SK-N-SH (cell line): ENCODE data around the gene XRCC5. TPM values are rescaled to one million over a fixed set of nuclear protein-coding genes. Genes with fewer than 3 reads are reported as not detected.

Source experiments
- CTCF ChIA-PET: fragments of 300-600, 350-600 bp; formaldehyde crosslinking; extraction: SDS; loops from one replicate; lab custom pipeline; 2021; lab: Yijun Ruan, JAX
- POLR2A ChIA-PET: fragments of 350-600 bp; sonication (Branson Sonifier 250); formaldehyde crosslinking; extraction: SDS; loops from one replicate; lab custom pipeline; 2020; ENCODE audit warnings: antibody characterized with exemption, inconsistent platforms; lab: Yijun Ruan, JAX
- DNase-seq: peaks from one replicate; pipeline ENCODE4 v3.0.0; 2012
- H2AFZ ChIP-seq: fragments of 200-600 bp; sonication (generic); 2 replicates; pipeline ENCODE4 v1.8.1; 2016; ENCODE audit warnings: antibody characterized with exemption, mild to moderate bottlenecking, low read depth
- H3F3A ChIP-seq: fragments of 200-600 bp; sonication (generic); replicated peaks from 2 replicates; pipeline ENCODE3; 2016; ENCODE audit warnings: antibody characterized with exemption, mild to moderate bottlenecking; ENCODE audit not compliant: insufficient read depth
- H3K27ac ChIP-seq, 2 experiments: fragments of 200-500 bp in 1 of 2; fragments of 200-600 bp in 1 of 2; sonication (Bioruptor generic) in 1 of 2; sonication (generic), shearing (Covaris generic) in 1 of 2; 2 replicates each; pipeline versions ENCODE4 v1.5.1 to v1.6.1; 2014 to 2016; ENCODE audit warnings: low read depth in 2 of 2, inconsistent platforms in 1 of 2, low read length in 1 of 2, mild to moderate bottlenecking in 1 of 2, mixed read lengths in 1 of 2
- H3K27me3 ChIP-seq: fragments of 200-600 bp; sonication (generic), shearing (Covaris generic); 2 replicates; pipeline ENCODE4 v1.6.1; 2016; ENCODE audit warnings: mixed run types; ENCODE audit not compliant: insufficient read depth
- H3K36me3 ChIP-seq, 2 experiments: fragments of 200-500 bp in 1 of 2; fragments of 200-600 bp in 1 of 2; sonication (Bioruptor generic) in 1 of 2; sonication (generic) in 1 of 2; replicated peaks in 1 of 2; 2 replicates each; pipeline versions ENCODE3 to v1.5.1; 2014 to 2016; ENCODE audit warnings: low read length in 1 of 2, mild to moderate bottlenecking in 1 of 2; ENCODE audit not compliant: insufficient read depth in 2 of 2, control insufficient read depth in 1 of 2
- H3K4me1 ChIP-seq, 2 experiments: fragments of 200-500 bp in 1 of 2; fragments of 200-600 bp in 1 of 2; sonication (Bioruptor generic) in 1 of 2; sonication (generic), shearing (Covaris generic) in 1 of 2; 2 replicates each; pipeline versions ENCODE4 v1.5.1 to v1.6.1; 2014 to 2016; ENCODE audit warnings: low read depth in 1 of 2, low read length in 1 of 2, mixed run types in 1 of 2; ENCODE audit not compliant: insufficient read depth in 2 of 2, control insufficient read depth in 1 of 2
- H3K4me2 ChIP-seq: fragments of 200-600 bp; sonication (generic), shearing (Covaris generic); 2 replicates; pipeline ENCODE4 v1.6.1; 2017; ENCODE audit warnings: mixed run types
- H3K4me3 ChIP-seq, 2 experiments: fragments of 200-500 bp in 1 of 2; fragments of 200-600 bp in 1 of 2; sonication (Bioruptor generic) in 1 of 2; sonication (generic), shearing (Covaris generic) in 1 of 2; 2 replicates each; pipeline versions ENCODE4 v1.5.1 to v1.8.1; 2014 to 2016; ENCODE audit warnings: low read depth in 2 of 2, inconsistent platforms in 1 of 2, low read length in 1 of 2, mild to moderate bottlenecking in 1 of 2, mixed read lengths in 1 of 2, moderate library complexity in 1 of 2
- H3K79me2 ChIP-seq: fragments of 200-600 bp; sonication (generic); 2 replicates; pipeline ENCODE4 v1.8.1; 2017; ENCODE audit warnings: mild to moderate bottlenecking; ENCODE audit not compliant: insufficient read depth
- H3K9ac ChIP-seq: fragments of 200-600 bp; sonication (generic); 2 replicates; pipeline ENCODE4 v1.6.1; 2017; ENCODE audit warnings: mixed run types
- H3K9me2 ChIP-seq: fragments of 200-600 bp; sonication (generic); 2 replicates; pipeline ENCODE4 v1.6.1; 2017; ENCODE audit warnings: mixed run types
- H3K9me3 ChIP-seq: fragments of 200-600 bp; sonication (generic); 2 replicates; pipeline ENCODE4 v1.6.1; 2017; ENCODE audit warnings: mixed run types, mild to moderate bottlenecking, moderate library complexity
- H4K20me1 ChIP-seq: fragments of 200-600 bp; sonication (generic); 2 replicates; pipeline ENCODE4 v1.6.1; 2017; ENCODE audit warnings: mild to moderate bottlenecking, mixed run types; ENCODE audit not compliant: insufficient read depth
- CHD2 ChIP-seq: fragments of 150-350 bp; IDR thresholded peaks from 2 replicates; pipeline ENCODE4 v1.6.1; 2018; ENCODE audit warnings: low read length; ENCODE audit not compliant: partially characterized antibody
- ELF1 ChIP-seq: IDR thresholded peaks from 2 replicates; pipeline ENCODE4 v1.4.0; 2012
- EZH2phosphoT487 ChIP-seq: fragments of 200-600 bp; sonication (generic); IDR thresholded peaks from 2 replicates; pipeline ENCODE4 v1.6.1; 2017; ENCODE audit warnings: low read depth, mixed run types, mild to moderate bottlenecking, antibody characterized with exemption, moderate library complexity, borderline replicate concordance
- FOSL2 ChIP-seq: IDR thresholded peaks from 2 replicates; pipeline ENCODE4 v1.4.0; 2012; ENCODE audit warnings: low read depth, mild to moderate bottlenecking, moderate library complexity, borderline replicate concordance
- FOXM1 ChIP-seq: IDR thresholded peaks from 2 replicates; pipeline ENCODE4 v1.4.0; 2012; ENCODE audit warnings: low read depth, mild to moderate bottlenecking
- GABPA ChIP-seq: IDR thresholded peaks from 2 replicates; pipeline ENCODE4 v1.4.0; 2012; ENCODE audit warnings: low read depth, mild to moderate bottlenecking
- GATA2 ChIP-seq: sonication (generic); formaldehyde crosslinking; IDR thresholded peaks from 2 replicates; pipeline ENCODE4 v1.5.0; 2020; ENCODE audit warnings: mild to moderate bottlenecking, missing genetic modification reagents
- IRF3 ChIP-seq: fragments of 150-350 bp; IDR thresholded peaks from 2 replicates; pipeline ENCODE4 v1.6.1; 2016; ENCODE audit warnings: mild to moderate bottlenecking, low read depth, low read length
- MEF2A ChIP-seq: IDR thresholded peaks from 2 replicates; pipeline ENCODE4 v1.4.0; 2012; ENCODE audit warnings: low read depth, borderline replicate concordance
- NFIC ChIP-seq: IDR thresholded peaks from 2 replicates; pipeline ENCODE4 v1.4.0; 2012; ENCODE audit warnings: borderline replicate concordance
- NRF1 ChIP-seq: IDR thresholded peaks from 2 replicates; pipeline ENCODE4 v1.6.1; 2012; ENCODE audit warnings: low read depth, mild to moderate bottlenecking, low read length
- PBX3 ChIP-seq: IDR thresholded peaks from 2 replicates; pipeline ENCODE4; 2012
- REST ChIP-seq: IDR thresholded peaks from 2 replicates; pipeline ENCODE4 v1.6.1; 2012; ENCODE audit warnings: mild to moderate bottlenecking, low read depth, low read length, moderate library complexity
- RFX5 ChIP-seq: IDR thresholded peaks from 2 replicates; pipeline ENCODE4 v1.6.1; 2012; ENCODE audit warnings: mild to moderate bottlenecking, improper control_type of control experiment, low read length
- SIN3A ChIP-seq: IDR thresholded peaks from 2 replicates; pipeline ENCODE4 v1.6.1; 2012; ENCODE audit warnings: low read depth, mild to moderate bottlenecking, low read length, moderate library complexity, borderline replicate concordance
- USF2 ChIP-seq: fragments of 150-350 bp; IDR thresholded peaks from 2 replicates; pipeline ENCODE4 v1.6.1; 2017; ENCODE audit warnings: antibody characterized with exemption, low read length, low read depth, borderline replicate concordance
- ZBTB33 ChIP-seq: IDR thresholded peaks from 2 replicates; pipeline ENCODE4 v1.4.0; 2012; ENCODE audit warnings: low read depth, borderline replicate concordance
- WGBS: methylation state at CpG from one replicate; pipeline ENCODE4 v1.1.6; 2017; ENCODE audit warnings: low lambda C conversion rate; 5-methylcytosine and 5-hydroxymethylcytosine counted together
- polyA plus RNA-seq, 3 experiments: library from polyadenylated mRNA; depleted of rRNA; stranded (reverse); fragments of >200 nt; gene quantifications; 2 replicates each; pipeline ENCODE4 v1.2.3, GENCODE V29; 2012

The XRCC5 gene
- polyA plus RNA-seq, 1 of the 3 experiments (the other 2 are of a cell fraction), result 125 TPM

GRCh38 chr2:216070195-216070594 is 39.0 kb upstream of the XRCC5 start:
- Histone ChIP-seq H3K4me1 (peaks cover 0 to 4% of the 10 kb centered on the region in 2 experiments; a peak in 1 of 4 replicates), H3K4me2 (no peak overlapping the region), H4K20me1 (no peaks in the 10 kb centered on the region), H3K9me3 (no peaks in the 10 kb centered on the region), H3K4me3 (no peak overlapping the region), H2AFZ (no peak overlapping the region)
- CTCF ChIA-PET, result interaction anchor here (0.7 to 2.1 kb wide), 6 partner anchors 8 to 47 kb away, joined by 3 to 8 read pairs (median 5); partner anchors contain the start of genes PECR and TMEM169
- TF ChIP-seq GATA2 (CRISPR knock-in tag), result no peak
- TF ChIP-seq PBX3, result no peak
- no peak for TF ChIP-seq IRF3
- no peak for TF ChIP-seq GABPA
- no peak for TF ChIP-seq CHD2
- no peak for TF ChIP-seq RFX5
- no peak for TF ChIP-seq MEF2A
- no peak for TF ChIP-seq FOSL2
- TF ChIP-seq, all 33 proteins: peak for 0
- peaks cover 0 to 8% of the 10 kb centered on the region in 2 experiments for H3K36me3 ChIP-seq
- no peaks in the 10 kb centered on the region for H3K9me2 ChIP-seq
- H3K79me2 ChIP-seq, result no peaks in the 10 kb centered on the region
- POLR2A ChIA-PET, result no interaction called here
- H3K27me3 ChIP-seq, result no peaks in the 10 kb centered on the region
- H3F3A ChIP-seq, result peaks cover 6% of the 10 kb centered on the region
- no peak for DNase-seq
- 95% methylated on average over 6 of the region's 6 CpGs for WGBS
- H3K27ac ChIP-seq, result no peak overlapping the region
- no peak overlapping the region for H3K9ac ChIP-seq

GRCh38 chr2:216071111-216071851 is 37.9 kb upstream of the XRCC5 start:
- ChIA-PET CTCF (interaction anchor here (1.0 to 2.1 kb wide), 4 partner anchors 9 to 38 kb away, joined by 3 to 5 read pairs (median 5); no protein-coding TSS in a partner anchor), POLR2A (interaction anchor here (1.0 kb wide), 1 partner anchor 10 kb away, joined by 4 read pairs; the partner anchor contains the start of gene PECR)
- Histone ChIP-seq H3K9me3 (no peaks in the 10 kb centered on the region), H4K20me1 (no peaks in the 10 kb centered on the region), H2AFZ (no peak overlapping the region), H3K36me3 (peaks cover 0 to 6% of the 10 kb centered on the region in 2 experiments), H3K4me3 (no peak overlapping the region), H3K79me2 (no peaks in the 10 kb centered on the region), H3K4me1 (peaks cover 0 to 4% of the 10 kb centered on the region in 2 experiments; a peak in 1 of 4 replicates), H3K9me2 (no peaks in the 10 kb centered on the region), H3K4me2 (no peak overlapping the region), H3K9ac (no peak overlapping the region), H3F3A (peaks cover 11% of the 10 kb centered on the region), H3K27me3 (no peaks in the 10 kb centered on the region), H3K27ac (no peak overlapping the region; a peak in 1 of 4 replicates)
- 86% methylated on average over 12 of the region's 12 CpGs for WGBS
- DNase-seq, result no peak
- TF ChIP-seq NRF1, result no peak
- TF ChIP-seq EZH2phosphoT487, result no peak
- no peak for TF ChIP-seq ZBTB33
- no peak for TF ChIP-seq NFIC
- no peak for TF ChIP-seq USF2
- no peak for TF ChIP-seq CHD2
- no peak for TF ChIP-seq FOXM1
- no peak for TF ChIP-seq RFX5
- no peak for TF ChIP-seq ELF1
- no peak for TF ChIP-seq SIN3A
- no peak for TF ChIP-seq REST
